Frontal cortex (tissue), 4 donors: ENCODE results near the gene ACSF3. TPM values are rescaled to one million over a fixed set of nuclear protein-coding genes. Genes with fewer than 3 reads are reported as not detected.

Source experiments
- DNase-seq, 2 donors: peaks; one replicate each; pipeline ENCODE4 v3.0.0; 2012; ENCODE audit warnings: low spot score in 2 of 2
- FAIRE-seq: peaks from 2 replicates; lab custom pipeline; 2012; peaks lifted over from hg19 to GRCh38; lab: Jason Lieb, UNC
- total RNA-seq: library from RNA; depleted of rRNA; stranded (reverse); fragments of >200 nt; gene quantifications from one replicate; pipeline ENCODE4 v1.2.3, GENCODE V29; 2014
- donor health status: control.
- donor health status: control.
- donor health status: control.

Gene ACSF3
- total RNA-seq, 1 donor from 2014 or later = 9.0 TPM

- FAIRE-seq = no peak
- no peak for DNase-seq
Observed at GRCh38 chr16:89166696-89167424, 73.2 kb downstream of the ACSF3 start.

- DNase-seq = peak; percentile 84 to 91
- FAIRE-seq = no peak
Observed at GRCh38 chr16:89167425-89167941, 73.8 kb downstream of the ACSF3 start.

- FAIRE-seq (no peak), DNase-seq (no peak)
Observed at GRCh38 chr16:89168381-89169189, 74.9 kb downstream of the ACSF3 start.

GRCh38 chr16:89169778-89170177 lies 76.1 kb downstream of the ACSF3 start:
- FAIRE-seq (no peak), DNase-seq (no peak)

- FAIRE-seq (no peak), DNase-seq (no peak)
Observed at GRCh38 chr16:89170346-89171215, 76.9 kb downstream of the ACSF3 start.

GRCh38 chr16:89171216-89172170 lies 77.8 kb downstream of the ACSF3 start, which contains the start of gene CDH15:
CDH15 (plus strand) TSS chr16:89171748; CDS start chr16:89171832, 84 bp downstream.
- DNase-seq = peak; percentile 96 to 100
- no peak for FAIRE-seq

- DNase-seq = no peak
- no peak for FAIRE-seq
Observed at GRCh38 chr16:89172171-89172527, 78.5 kb downstream of the ACSF3 start.

GRCh38 chr16:89172528-89173173 lies 79.0 kb downstream of the ACSF3 start:
- FAIRE-seq = no peak
- no peak for DNase-seq

- no peak for FAIRE-seq
- DNase-seq = no peak
Observed at GRCh38 chr16:89173174-89173921, 79.7 kb downstream of the ACSF3 start.

GRCh38 chr16:89174055-89174827 lies 80.6 kb downstream of the ACSF3 start:
- FAIRE-seq = no peak
- no peak for DNase-seq

GRCh38 chr16:89174877-89175276 lies 81.2 kb downstream of the ACSF3 start:
- no peak for FAIRE-seq
- no peak for DNase-seq

- FAIRE-seq (no peak), DNase-seq (no peak)
Observed at GRCh38 chr16:89175280-89176146, 81.9 kb downstream of the ACSF3 start.

- FAIRE-seq = no peak
- DNase-seq = no peak
Observed at GRCh38 chr16:89176147-89176690, 82.6 kb downstream of the ACSF3 start.

GRCh38 chr16:89176717-89177116 lies 83.1 kb downstream of the ACSF3 start:
- FAIRE-seq (no peak), DNase-seq (no peak)

GRCh38 chr16:89177501-89177900 lies 83.8 kb downstream of the ACSF3 start:
- DNase-seq (no peak), FAIRE-seq (no peak)
